GM12874 (cell line): ENCODE results near the gene BCL11A.

Experiments
- CTCF ChIP-seq: IDR thresholded peaks from 2 replicates; pipeline ENCODE4 v1.5.1; 2011; ENCODE audit warnings: low read depth, mild to moderate bottlenecking, control low read depth, low read length, moderate library complexity; ENCODE audit not compliant: insufficient read depth

The BCL11A gene

GRCh38 chr2:60456115-60456770 is 97.2 kb downstream of the BCL11A start:
- TF ChIP-seq CTCF, result no peak

GRCh38 chr2:60453872-60454271 is 99.6 kb downstream of the BCL11A start:
- no peak for TF ChIP-seq CTCF

GRCh38 chr2:60453301-60453700 is 100.2 kb downstream of the BCL11A start:
- TF ChIP-seq CTCF, result no peak

GRCh38 chr2:60450488-60450887 is 103.0 kb downstream of the BCL11A start:
- no peak for TF ChIP-seq CTCF

GRCh38 chr2:60447943-60448342 is 105.5 kb downstream of the BCL11A start:
- no peak for TF ChIP-seq CTCF

- TF ChIP-seq CTCF, result no peak
These were observed 106.8 kb downstream of the BCL11A start for GRCh38 chr2:60446413-60447267.

- TF ChIP-seq CTCF, result no peak
These were observed 107.7 kb downstream of the BCL11A start for GRCh38 chr2:60445684-60446179.
